Measurements from ENCODE around the gene ENPP1.

- TF ChIP-seq ZFP1 (CRISPR knock-in tag; IDR thresholded peaks at IDR 0.05) (no peak), ZBTB8A (IDR thresholded peaks at IDR 0.05; ENCODE audit: partially characterized antibody) (no peak), CEBPB (tag; IDR thresholded peaks at IDR 0.05) (no peak), CBX5 (IDR thresholded peaks at IDR 0.05; ENCODE audit: borderline replicate concordance, low read depth) (no peak), MTA2 (IDR thresholded peaks at IDR 0.05; ENCODE audit: low read depth) (no peak), ZNF561 (CRISPR knock-in tag; conservative IDR thresholded peaks at IDR 0.05) (no peak)
- TF ChIP-seq, protein P1, sequence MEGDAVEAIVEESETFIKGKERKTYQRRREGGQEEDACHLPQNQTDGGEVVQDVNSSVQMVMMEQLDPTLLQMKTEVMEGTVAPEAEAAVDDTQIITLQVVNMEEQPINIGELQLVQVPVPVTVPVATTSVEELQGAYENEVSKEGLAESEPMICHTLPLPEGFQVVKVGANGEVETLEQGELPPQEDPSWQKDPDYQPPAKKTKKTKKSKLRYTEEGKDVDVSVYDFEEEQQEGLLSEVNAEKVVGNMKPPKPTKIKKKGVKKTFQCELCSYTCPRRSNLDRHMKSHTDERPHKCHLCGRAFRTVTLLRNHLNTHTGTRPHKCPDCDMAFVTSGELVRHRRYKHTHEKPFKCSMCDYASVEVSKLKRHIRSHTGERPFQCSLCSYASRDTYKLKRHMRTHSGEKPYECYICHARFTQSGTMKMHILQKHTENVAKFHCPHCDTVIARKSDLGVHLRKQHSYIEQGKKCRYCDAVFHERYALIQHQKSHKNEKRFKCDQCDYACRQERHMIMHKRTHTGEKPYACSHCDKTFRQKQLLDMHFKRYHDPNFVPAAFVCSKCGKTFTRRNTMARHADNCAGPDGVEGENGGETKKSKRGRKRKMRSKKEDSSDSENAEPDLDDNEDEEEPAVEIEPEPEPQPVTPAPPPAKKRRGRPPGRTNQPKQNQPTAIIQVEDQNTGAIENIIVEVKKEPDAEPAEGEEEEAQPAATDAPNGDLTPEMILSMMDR (IDR thresholded peaks at IDR 0.05 in 2 of 3, conservative IDR thresholded peaks at IDR 0.05 in 1 of 3; ENCODE audit: insufficient read depth in 2 of 3, low read depth in 1 of 3, low read length in 3 of 3), result no peak
Measured at GRCh38 chr6:131843768-131844167, 35.9 kb downstream of the ENPP1 start.

Measured in K562 (cell line).